ENCODE measurements around the gene PTPRS.

PTPRS gene

DNA sequence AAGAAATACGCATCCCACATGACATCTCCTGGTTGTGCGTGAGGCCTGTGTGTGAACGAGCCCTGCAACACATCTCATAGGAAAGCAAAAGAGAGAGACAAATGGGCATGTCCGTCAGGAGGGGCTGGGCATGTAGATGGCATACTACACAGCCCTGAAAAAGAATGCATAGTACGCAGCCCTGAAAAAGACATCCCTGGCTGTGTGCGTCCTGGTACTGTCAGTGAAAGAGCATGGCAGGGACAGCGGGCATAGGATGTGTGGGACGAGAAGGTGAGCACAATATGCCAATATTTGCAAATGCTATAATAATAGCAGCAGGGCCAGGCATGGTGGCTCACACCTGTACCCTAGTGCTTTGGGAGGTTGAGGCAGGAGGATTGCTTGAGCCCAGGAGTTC is 28.6 kb downstream of the PTPRS start:
- no peaks in the 10 kb centered on the region for H3K9me3 Mint-ChIP-seq
- no peaks in the 10 kb centered on the region for H3K4me1 Mint-ChIP-seq
- DNase-seq (ENCODE audit: low spot score in 2 of 2) (no peak), ATAC-seq (no peak)
- H3K36me3 Mint-ChIP-seq: no peaks in the 10 kb centered on the region
- no peak overlapping the region for H3K4me3 Mint-ChIP-seq
- H3K27ac Mint-ChIP-seq: no peak overlapping the region

- H3K4me3 Mint-ChIP-seq: no peak overlapping the region
- no peaks in the 10 kb centered on the region for H3K36me3 Mint-ChIP-seq
- H3K9me3 Mint-ChIP-seq: no peaks in the 10 kb centered on the region
- no peak overlapping the region for H3K27ac Mint-ChIP-seq
- no peaks in the 10 kb centered on the region for H3K4me1 Mint-ChIP-seq
- ATAC-seq (peak; percentile 8), DNase-seq (ENCODE audit: low spot score in 2 of 2) (no peak)
Observed at GRCh38 chr19:5309438-5310204, 31.0 kb downstream of the PTPRS start.

- H3K9me3 Mint-ChIP-seq: no peaks in the 10 kb centered on the region
- no peak for ATAC-seq
- DNase-seq (ENCODE audit: low spot score in 2 of 2): no peak
- H3K4me3 Mint-ChIP-seq: no peak overlapping the region
- H3K4me1 Mint-ChIP-seq: no peaks in the 10 kb centered on the region
- H3K27ac Mint-ChIP-seq: no peak overlapping the region
- H3K36me3 Mint-ChIP-seq: no peaks in the 10 kb centered on the region
Observed at GRCh38 chr19:5308451-5309437, 31.9 kb downstream of the PTPRS start.

- DNase-seq (ENCODE audit: low spot score in 2 of 2) (no peak), ATAC-seq (no peak)
- no peaks in the 10 kb centered on the region for H3K36me3 Mint-ChIP-seq
- H3K4me3 Mint-ChIP-seq: no peak overlapping the region
- no peak overlapping the region for H3K27ac Mint-ChIP-seq
- H3K9me3 Mint-ChIP-seq: no peaks in the 10 kb centered on the region
- H3K4me1 Mint-ChIP-seq: no peaks in the 10 kb centered on the region
Observed at GRCh38 chr19:5307655-5308054, 33.0 kb downstream of the PTPRS start.

DNA sequence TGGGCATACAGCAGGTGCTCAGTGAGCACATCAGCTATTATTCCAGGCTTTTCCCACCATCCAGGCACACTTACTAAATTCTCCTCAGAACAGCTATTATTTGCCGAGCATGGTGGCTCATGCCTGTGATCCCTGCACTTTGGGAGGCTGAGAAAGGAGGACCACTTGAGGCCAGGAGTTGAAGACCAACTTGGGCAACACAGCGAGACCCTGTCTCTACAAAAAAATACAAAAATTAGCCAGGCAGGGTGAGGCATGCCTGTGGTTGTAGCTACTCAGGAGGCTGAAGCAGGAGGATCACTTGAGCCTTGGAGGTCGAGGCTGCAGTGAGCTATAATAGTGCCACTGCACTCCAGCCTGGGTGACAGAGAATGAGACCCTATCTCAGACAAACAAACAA is 35.4 kb downstream of the PTPRS start:
- DNase-seq (ENCODE audit: low spot score in 2 of 2) (no peak), ATAC-seq (no peak)
- Mint-ChIP-seq H3K4me3 (no peak overlapping the region), H3K4me1 (no peaks in the 10 kb centered on the region), H3K36me3 (no peaks in the 10 kb centered on the region), H3K27ac (no peak overlapping the region), H3K9me3 (no peaks in the 10 kb centered on the region)

- Mint-ChIP-seq H3K9me3 (peaks cover under 1% of the 10 kb centered on the region), H3K27ac (no peak overlapping the region), H3K36me3 (no peaks in the 10 kb centered on the region), H3K4me3 (no peak overlapping the region), H3K4me1 (no peaks in the 10 kb centered on the region)
- DNase-seq (ENCODE audit: low spot score in 2 of 2): no peak
- no peak for ATAC-seq
Observed at GRCh38 chr19:5304486-5304885, 36.1 kb downstream of the PTPRS start.

GRCh38 chr19:5303208-5303607 is 37.4 kb downstream of the PTPRS start:
- peaks cover 4% of the 10 kb centered on the region for H3K9me3 Mint-ChIP-seq
- no peaks in the 10 kb centered on the region for H3K4me1 Mint-ChIP-seq
- H3K27ac Mint-ChIP-seq: no peak overlapping the region
- no peaks in the 10 kb centered on the region for H3K36me3 Mint-ChIP-seq
- no peak for ATAC-seq
- DNase-seq (ENCODE audit: low spot score in 2 of 2): no peak
- H3K4me3 Mint-ChIP-seq: no peak overlapping the region

DNA sequence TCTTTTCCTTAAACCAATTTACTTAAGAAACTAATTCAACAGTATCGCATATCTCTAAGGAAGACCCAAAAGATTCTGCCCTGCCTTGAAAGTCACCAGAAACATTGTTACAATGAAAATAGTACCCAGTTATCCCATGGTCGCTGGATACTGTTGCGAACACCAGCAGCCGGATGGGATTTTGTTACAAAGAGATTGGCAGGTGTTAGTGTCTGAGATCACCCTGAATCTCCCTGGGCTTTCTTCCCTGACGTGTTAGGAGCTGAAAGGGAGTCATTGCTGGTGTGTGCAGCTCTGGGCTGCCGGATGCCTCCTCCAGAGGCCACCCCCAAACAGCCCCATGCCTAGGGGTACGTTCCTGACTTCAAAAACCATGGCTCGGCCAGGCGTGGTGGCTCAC is 38.2 kb downstream of the PTPRS start:
- ATAC-seq (no peak), DNase-seq (ENCODE audit: low spot score in 2 of 2) (no peak)
- no peaks in the 10 kb centered on the region for H3K36me3 Mint-ChIP-seq
- no peaks in the 10 kb centered on the region for H3K4me1 Mint-ChIP-seq
- peaks cover 4% of the 10 kb centered on the region for H3K9me3 Mint-ChIP-seq
- no peak overlapping the region for H3K27ac Mint-ChIP-seq
- H3K4me3 Mint-ChIP-seq: no peak overlapping the region

DNA sequence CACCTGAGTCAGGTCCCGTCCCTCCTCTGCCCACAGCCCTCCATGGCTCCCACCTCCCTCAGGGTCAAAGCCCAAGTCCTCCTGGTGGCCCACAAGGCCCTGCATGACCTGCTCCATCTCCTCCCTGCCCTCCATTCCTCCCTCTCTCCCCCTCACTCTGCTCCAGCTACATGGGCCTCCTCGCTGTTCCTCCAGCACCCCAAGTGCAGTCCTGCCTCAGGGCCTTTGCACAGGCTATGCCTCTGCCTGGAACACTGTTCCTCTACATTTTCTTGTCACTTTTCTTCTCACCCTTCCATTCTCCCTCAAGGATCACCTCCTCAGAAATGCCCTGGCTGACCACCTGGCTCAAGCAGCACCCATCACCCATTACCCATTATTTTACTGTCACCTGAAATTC is 41.5 kb downstream of the PTPRS start:
- no peak overlapping the region for H3K4me3 Mint-ChIP-seq

GRCh38 chr19:5298471-5298901 is 42.1 kb downstream of the PTPRS start:
- Mint-ChIP-seq H3K36me3 (no peaks in the 10 kb centered on the region), H3K27ac (no peak overlapping the region), H3K9me3 (peaks cover 4% of the 10 kb centered on the region), H3K4me1 (no peaks in the 10 kb centered on the region), H3K4me3 (no peak overlapping the region)
- ATAC-seq (no peak), DNase-seq (ENCODE audit: low spot score in 2 of 2) (no peak)

More for the DNA sequence above, 41.5 kb downstream of the PTPRS start:
- no peak for DNase-seq (ENCODE audit: low spot score in 2 of 2)
- ATAC-seq: no peak
- Mint-ChIP-seq H3K9me3 (peaks cover 4% of the 10 kb centered on the region), H3K27ac (no peak overlapping the region), H3K4me1 (no peaks in the 10 kb centered on the region), H3K36me3 (no peaks in the 10 kb centered on the region)

DNA sequence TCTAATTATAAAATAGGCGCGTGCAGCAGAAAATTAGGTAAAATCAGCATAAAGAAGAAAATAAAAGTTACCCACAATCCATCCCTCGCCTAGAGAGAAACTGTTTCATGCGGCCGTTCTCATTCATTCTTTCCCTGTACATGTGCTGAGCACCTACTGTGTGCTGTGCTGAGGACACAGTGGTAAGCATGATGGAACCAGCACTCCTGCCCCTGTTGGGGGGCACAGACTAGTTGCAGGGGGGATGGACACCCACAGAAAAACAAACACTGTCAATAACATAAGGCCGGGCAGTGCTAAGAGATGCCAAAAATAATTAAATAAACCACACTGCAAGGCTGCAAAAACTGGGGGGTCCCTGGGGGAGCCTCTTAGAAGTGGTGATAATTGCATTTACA is 43.3 kb downstream of the PTPRS start:
- H3K4me3 Mint-ChIP-seq: no peak overlapping the region
- H3K9me3 Mint-ChIP-seq: peaks cover 4% of the 10 kb centered on the region
- H3K36me3 Mint-ChIP-seq: no peaks in the 10 kb centered on the region
- no peak for ATAC-seq
- DNase-seq (ENCODE audit: low spot score in 2 of 2): no peak
- H3K4me1 Mint-ChIP-seq: peaks cover 2% of the 10 kb centered on the region
- no peak overlapping the region for H3K27ac Mint-ChIP-seq

DNA sequence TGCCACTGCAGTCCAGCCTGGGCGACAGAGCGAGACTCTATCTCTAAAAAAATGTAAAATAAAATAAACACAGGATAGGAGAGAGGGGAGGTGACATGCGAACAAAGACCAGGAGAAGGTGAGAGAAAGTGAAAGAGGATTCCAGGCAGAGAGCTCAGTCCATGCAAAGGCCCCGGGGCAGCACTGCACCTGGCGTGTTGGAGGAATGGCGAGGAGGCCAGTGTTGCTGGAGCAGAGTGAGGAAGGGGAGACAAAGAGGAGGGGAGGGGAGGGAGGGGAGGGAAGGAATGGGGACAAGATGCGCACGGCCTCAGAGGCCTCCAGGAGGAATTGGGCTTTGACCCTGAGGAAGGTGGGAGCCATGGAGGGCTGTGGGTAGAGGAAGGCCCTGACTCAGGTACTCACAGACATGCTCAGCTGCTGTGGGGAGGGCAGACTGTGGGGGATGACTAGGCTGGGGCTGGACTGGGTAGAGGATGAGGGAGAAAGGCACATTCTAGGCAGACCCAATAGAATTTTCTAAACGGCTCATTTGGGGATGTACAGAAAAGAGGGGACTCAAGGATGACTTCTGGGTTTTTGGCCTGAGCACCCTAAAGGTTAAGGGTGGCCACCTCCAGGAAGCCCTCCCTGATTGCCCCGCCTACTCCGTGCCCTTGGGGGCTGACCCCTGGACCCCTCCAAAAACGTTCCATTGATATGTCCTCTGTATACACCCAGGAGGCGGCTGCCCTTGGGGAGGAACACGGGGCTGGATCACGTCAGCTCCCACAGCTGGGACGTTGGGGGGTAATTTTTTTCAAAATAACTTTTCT is 43.9 kb downstream of the PTPRS start:
- no peak overlapping the region for H3K27ac Mint-ChIP-seq
- no peak for ATAC-seq
- H3K9me3 Mint-ChIP-seq: peaks cover 4% of the 10 kb centered on the region
- peaks cover 8% of the 10 kb centered on the region for H3K4me1 Mint-ChIP-seq
- H3K4me3 Mint-ChIP-seq: no peak overlapping the region
- no peak for DNase-seq (ENCODE audit: low spot score in 2 of 2)
- H3K36me3 Mint-ChIP-seq: no peaks in the 10 kb centered on the region

DNA sequence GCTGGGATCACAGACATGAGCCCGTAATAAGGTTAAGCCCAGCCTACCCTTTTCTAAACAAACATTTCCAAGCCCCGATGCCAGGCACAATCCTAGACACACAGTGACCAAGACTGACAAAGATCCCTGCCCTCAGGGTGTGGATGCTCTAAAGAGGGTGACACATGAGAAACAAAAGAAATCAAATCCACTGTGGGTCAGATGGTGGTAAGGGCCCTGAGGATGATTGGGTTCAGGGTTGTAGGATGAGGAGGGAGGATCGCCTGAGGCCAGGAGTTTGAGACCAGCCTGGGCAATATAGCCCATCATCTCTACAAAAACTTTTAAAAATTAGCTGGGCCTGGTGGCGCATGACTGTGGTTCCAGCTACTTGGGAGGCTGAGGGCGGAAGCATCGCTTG is 44.6 kb downstream of the PTPRS start:
- Mint-ChIP-seq H3K36me3 (no peaks in the 10 kb centered on the region), H3K27ac (no peak overlapping the region), H3K4me3 (no peak overlapping the region), H3K4me1 (peaks cover 11% of the 10 kb centered on the region), H3K9me3 (peaks cover 4% of the 10 kb centered on the region)
- ATAC-seq: no peak
- no peak for DNase-seq (ENCODE audit: low spot score in 2 of 2)

DNA sequence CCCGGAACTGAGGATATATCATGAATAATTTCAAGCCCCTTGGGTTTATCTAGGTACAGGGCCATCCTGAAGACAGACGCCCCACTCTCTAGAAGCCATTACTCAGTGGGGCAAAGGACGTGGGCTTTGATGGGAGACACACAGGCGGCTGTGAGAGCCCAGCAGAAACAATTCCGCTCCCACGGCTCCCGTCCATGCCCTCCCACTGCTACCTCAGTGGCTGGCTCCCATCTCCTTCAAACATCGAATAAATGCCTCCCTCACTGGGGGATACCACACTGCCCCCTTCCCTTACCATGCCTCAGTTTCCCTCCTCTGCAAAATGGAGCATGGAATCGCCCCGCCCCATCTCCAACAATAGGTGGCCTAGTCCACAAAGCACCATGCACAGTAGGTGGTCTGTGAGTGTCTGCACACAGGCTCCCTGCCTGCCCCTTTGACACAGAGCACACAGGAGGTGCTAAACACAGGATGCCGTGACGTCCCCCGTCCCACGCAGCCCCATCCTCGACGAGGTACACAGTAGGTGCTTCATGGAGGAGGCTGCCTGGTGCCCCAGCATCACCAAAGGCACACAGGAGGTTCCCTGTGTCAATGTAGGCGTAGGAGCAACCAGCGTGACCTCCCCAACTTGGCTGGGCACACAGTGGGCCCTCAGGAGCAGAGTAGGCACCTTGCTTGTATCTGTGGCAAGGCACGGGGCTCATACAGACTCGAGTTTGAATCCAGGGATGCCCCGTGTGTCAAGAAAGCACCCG is 46.0 kb downstream of the PTPRS start:
- Mint-ChIP-seq H3K36me3 (no peaks in the 10 kb centered on the region), H3K27ac (no peak overlapping the region), H3K4me3 (peak overlapping the region; percentile 22), H3K4me1 (peaks cover 11% of the 10 kb centered on the region), H3K9me3 (peaks cover 4% of the 10 kb centered on the region)
- DNase-seq (ENCODE audit: low spot score in 2 of 2) (no peak), ATAC-seq (no peak)

Data from stimulated activated effector memory CD8-positive, alpha-beta T cell treated with anti-CD3 and anti-CD28 coated beads, Interleukin-12 subunit alpha, Interleukin-12 subunit beta, amount 100 ng/mL, for 72 hours (primary cell).